Loucy (cell line): ENCODE results near the gene ISG20L2.

Source experiments
- H2AFZ ChIP-seq: fragments of 200-600 bp; sonication (generic); 2 replicates; pipeline ENCODE4 v1.6.0; 2016; ENCODE audit warnings: antibody characterized with exemption, mild to moderate bottlenecking, low read length, moderate library complexity
- H3F3A ChIP-seq: fragments of 200-600 bp; 2 replicates; pipeline ENCODE4 v1.6.0; 2016; ENCODE audit warnings: antibody characterized with exemption, low read depth, mild to moderate bottlenecking
- H3K27me3 ChIP-seq: fragments of 200-600 bp; sonication (generic); 2 replicates; pipeline ENCODE4 v1.6.1; 2014; ENCODE audit warnings: low read length, mild to moderate bottlenecking; ENCODE audit not compliant: insufficient read depth, poor library complexity, severe bottlenecking
- H3K36me3 ChIP-seq: fragments of 200-600 bp; sonication (generic); 2 replicates; pipeline ENCODE4 v1.6.1; 2016; ENCODE audit warnings: low read length; ENCODE audit not compliant: insufficient read depth
- H3K4me1 ChIP-seq: fragments of 200-600 bp; sonication (generic); 2 replicates; pipeline ENCODE4 v1.5.1; 2014; ENCODE audit warnings: low read length, mild to moderate bottlenecking; ENCODE audit not compliant: insufficient read depth, poor library complexity, severe bottlenecking
- H3K4me2 ChIP-seq: fragments of 200-600 bp; sonication (generic); 2 replicates; pipeline ENCODE4 v1.6.0; 2014; ENCODE audit warnings: antibody characterized with exemption, low read length, low read depth, mild to moderate bottlenecking; ENCODE audit not compliant: poor library complexity, severe bottlenecking
- H3K4me3 ChIP-seq: fragments of 200-600 bp; sonication (generic); 2 replicates; pipeline ENCODE4 v1.5.1; 2014; ENCODE audit warnings: low read length, mild to moderate bottlenecking, mixed read lengths; ENCODE audit not compliant: poor library complexity, severe bottlenecking
- H3K79me2 ChIP-seq: fragments of 200-600 bp; sonication (generic); 2 replicates; pipeline ENCODE4 v1.6.1; 2014; ENCODE audit warnings: low read length; ENCODE audit not compliant: insufficient read depth
- H3K9ac ChIP-seq: fragments of 200-600 bp; sonication (generic); 2 replicates; pipeline ENCODE4 v1.6.0; 2014; ENCODE audit warnings: mild to moderate bottlenecking, low read depth, low read length, moderate library complexity; ENCODE audit not compliant: poor library complexity, severe bottlenecking
- H3K9me2 ChIP-seq: fragments of 200-600 bp; sonication (generic); replicated peaks from 2 replicates; pipeline ENCODE4 v1.6.1; 2016; ENCODE audit warnings: low read depth, low read length, mixed read lengths
- H3K9me3 ChIP-seq: fragments of 200-600 bp; sonication (generic); 2 replicates; pipeline ENCODE4 v1.6.1; 2014; ENCODE audit warnings: mild to moderate bottlenecking, antibody characterized with exemption, low read length, low read depth; ENCODE audit not compliant: insufficient read depth
- H4K20me1 ChIP-seq: fragments of 200-600 bp; sonication (generic); 2 replicates; pipeline ENCODE4 v1.6.0; 2014; ENCODE audit warnings: antibody characterized with exemption, low read length, mild to moderate bottlenecking; ENCODE audit not compliant: insufficient read depth, poor library complexity, severe bottlenecking
- EZH2phosphoT487 ChIP-seq: fragments of 200-600 bp; IDR thresholded peaks from 2 replicates; pipeline ENCODE4 v1.6.1; 2018; ENCODE audit warnings: antibody characterized with exemption, mild to moderate bottlenecking, moderate library complexity, borderline replicate concordance
- TF ChIP-seq, protein P1 (sequence below): fragments of 200-600 bp; sonication (generic); conservative IDR thresholded peaks from 2 replicates; pipeline ENCODE4 v1.5.1; 2014; ENCODE audit warnings: mild to moderate bottlenecking, antibody characterized with exemption, low read length

The ISG20L2 gene

GRCh38 chr1:156743367-156744302 is 15.1 kb upstream of the ISG20L2 start:
- Histone ChIP-seq H3K4me1 (peaks cover 40% of the 10 kb centered on the region), H3K9me2 (no peaks in the 10 kb centered on the region), H3K9me3 (no peaks in the 10 kb centered on the region), H3K79me2 (peaks cover 75% of the 10 kb centered on the region), H3K4me3 (no peak overlapping the region), H3K36me3 (peaks cover 37% of the 10 kb centered on the region; the same call in 1 of the 2 replicates), H2AFZ (no peak overlapping the region), H3K9ac (no peak overlapping the region), H4K20me1 (peaks cover 42% of the 10 kb centered on the region), H3K27me3 (no peaks in the 10 kb centered on the region), H3K4me2 (no peak overlapping the region), H3F3A (peaks cover 19% of the 10 kb centered on the region; the same call in 1 of the 2 replicates)
- TF ChIP-seq EZH2phosphoT487, result no peak
- TF ChIP-seq, protein P1, sequence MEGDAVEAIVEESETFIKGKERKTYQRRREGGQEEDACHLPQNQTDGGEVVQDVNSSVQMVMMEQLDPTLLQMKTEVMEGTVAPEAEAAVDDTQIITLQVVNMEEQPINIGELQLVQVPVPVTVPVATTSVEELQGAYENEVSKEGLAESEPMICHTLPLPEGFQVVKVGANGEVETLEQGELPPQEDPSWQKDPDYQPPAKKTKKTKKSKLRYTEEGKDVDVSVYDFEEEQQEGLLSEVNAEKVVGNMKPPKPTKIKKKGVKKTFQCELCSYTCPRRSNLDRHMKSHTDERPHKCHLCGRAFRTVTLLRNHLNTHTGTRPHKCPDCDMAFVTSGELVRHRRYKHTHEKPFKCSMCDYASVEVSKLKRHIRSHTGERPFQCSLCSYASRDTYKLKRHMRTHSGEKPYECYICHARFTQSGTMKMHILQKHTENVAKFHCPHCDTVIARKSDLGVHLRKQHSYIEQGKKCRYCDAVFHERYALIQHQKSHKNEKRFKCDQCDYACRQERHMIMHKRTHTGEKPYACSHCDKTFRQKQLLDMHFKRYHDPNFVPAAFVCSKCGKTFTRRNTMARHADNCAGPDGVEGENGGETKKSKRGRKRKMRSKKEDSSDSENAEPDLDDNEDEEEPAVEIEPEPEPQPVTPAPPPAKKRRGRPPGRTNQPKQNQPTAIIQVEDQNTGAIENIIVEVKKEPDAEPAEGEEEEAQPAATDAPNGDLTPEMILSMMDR, result no peak

DNA sequence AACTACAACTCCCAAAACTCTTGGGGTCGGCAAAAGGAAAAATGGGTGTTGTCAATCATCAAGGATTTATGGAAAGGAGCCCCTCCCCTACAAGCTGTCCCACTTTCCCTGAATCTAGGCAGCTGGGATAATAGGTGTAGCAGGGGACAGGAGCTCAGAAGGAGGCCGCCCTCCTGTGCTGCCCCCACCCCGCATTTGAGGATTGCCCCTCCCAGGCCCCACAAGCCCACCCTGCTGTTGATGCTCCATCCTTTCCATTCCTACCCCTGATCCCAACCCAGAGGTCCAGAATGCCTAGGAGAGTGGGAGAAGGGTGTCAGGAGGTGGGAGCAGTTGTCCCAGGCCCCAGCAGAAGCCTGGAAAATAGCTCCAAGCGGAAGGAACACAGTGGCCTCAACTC is 14.2 kb upstream of the ISG20L2 start:
- Histone ChIP-seq H3F3A (peaks cover 19% of the 10 kb centered on the region; the same call in 1 of the 2 replicates), H2AFZ (no peak overlapping the region), H3K4me2 (no peak overlapping the region), H3K9me3 (no peaks in the 10 kb centered on the region), H3K36me3 (peaks cover 37% of the 10 kb centered on the region; the same call in 1 of the 2 replicates), H3K9ac (no peak overlapping the region), H3K79me2 (peaks cover 67% of the 10 kb centered on the region), H4K20me1 (peaks cover 34% of the 10 kb centered on the region), H3K4me1 (peaks cover 39% of the 10 kb centered on the region), H3K27me3 (no peaks in the 10 kb centered on the region), H3K4me3 (no peak overlapping the region), H3K9me2 (no peaks in the 10 kb centered on the region)
- no peak for TF ChIP-seq EZH2phosphoT487
- TF ChIP-seq, protein P1, result no peak

GRCh38 chr1:156742017-156742416 is 13.5 kb upstream of the ISG20L2 start:
- Histone ChIP-seq H3K9me2 (no peaks in the 10 kb centered on the region), H2AFZ (no peak overlapping the region), H3K9me3 (no peaks in the 10 kb centered on the region), H3K4me1 (peaks cover 33% of the 10 kb centered on the region), H3K27me3 (no peaks in the 10 kb centered on the region), H3K9ac (peak overlapping the region; percentile 64), H3K36me3 (peaks cover 37% of the 10 kb centered on the region; the same call in 1 of the 2 replicates), H4K20me1 (peaks cover 28% of the 10 kb centered on the region), H3K4me3 (peak overlapping the region; percentile 61), H3F3A (peaks cover 19% of the 10 kb centered on the region; the same call in 1 of the 2 replicates), H3K4me2 (peak overlapping the region; percentile 81), H3K79me2 (peaks cover 59% of the 10 kb centered on the region)
- TF ChIP-seq EZH2phosphoT487, result no peak
